CD4-positive, alpha-beta T cell treated with Interferon gamma for 1 hour (primary cell): Measurements from ENCODE around the gene AGPAT2.

Experiments
- DNase-seq: peaks from one replicate; pipeline ENCODE4 v3.0.0-alpha.2; 2020

The AGPAT2 gene

GRCh38 chr9:136643596-136644342 is 43.5 kb downstream of the AGPAT2 start:
- DNase-seq: peak; percentile 47

GRCh38 chr9:136642439-136642921 is 44.8 kb downstream of the AGPAT2 start:
- DNase-seq: no peak

- no peak for DNase-seq
Measured at GRCh38 chr9:136640171-136641111, 46.8 kb downstream of the AGPAT2 start.

GRCh38 chr9:136634904-136635303 is 52.4 kb downstream of the AGPAT2 start:
- no peak for DNase-seq

GRCh38 chr9:136632491-136633106 is 54.7 kb downstream of the AGPAT2 start:
- peak; percentile 17 for DNase-seq

GRCh38 chr9:136632072-136632471 is 55.2 kb downstream of the AGPAT2 start:
- DNase-seq: peak; percentile 50

- peak; percentile 81 for DNase-seq
Measured at GRCh38 chr9:136631038-136632000, 55.9 kb downstream of the AGPAT2 start.

GRCh38 chr9:136630662-136630992 is 56.6 kb downstream of the AGPAT2 start:
- DNase-seq: no peak

GRCh38 chr9:136629879-136630661 is 57.2 kb downstream of the AGPAT2 start:
- peak; percentile 66 for DNase-seq

GRCh38 chr9:136629001-136629878 is 58.0 kb downstream of the AGPAT2 start:
- no peak for DNase-seq

- no peak for DNase-seq
Measured at GRCh38 chr9:136628268-136628667, 59.0 kb downstream of the AGPAT2 start.

GRCh38 chr9:136627703-136628102 is 59.6 kb downstream of the AGPAT2 start:
- DNase-seq: no peak

GRCh38 chr9:136626740-136627642 is 60.3 kb downstream of the AGPAT2 start:
- DNase-seq: no peak

GRCh38 chr9:136626066-136626725 is 61.1 kb downstream of the AGPAT2 start:
- DNase-seq: no peak

GRCh38 chr9:136625101-136626065 is 61.9 kb downstream of the AGPAT2 start:
- DNase-seq: no peak

GRCh38 chr9:136624184-136624951 is 62.9 kb downstream of the AGPAT2 start:
- DNase-seq: no peak

GRCh38 chr9:136623842-136624183 is 63.4 kb downstream of the AGPAT2 start:
- DNase-seq: no peak
